Ishikawa (cell line): ENCODE measurements around the gene KRT31.
A peak's percentile ranks its signal among the peaks of the same experiment; 100 is the strongest.

Experiments used
- CEBPB ChIP-seq: IDR thresholded peaks from 2 replicates; pipeline ENCODE4 v1.6.1; 2012
- CREB1 ChIP-seq: IDR thresholded peaks from 2 replicates; pipeline ENCODE4 v1.6.1; 2012; ENCODE audit warnings: low read depth
- EGR1 ChIP-seq: IDR thresholded peaks from 2 replicates; pipeline ENCODE4 v1.6.1; 2012
- EP300 ChIP-seq: IDR thresholded peaks from 2 replicates; pipeline ENCODE4 v1.6.1; 2012; ENCODE audit warnings: borderline replicate concordance
- FOXM1 ChIP-seq: IDR thresholded peaks from 2 replicates; pipeline ENCODE4 v1.6.1; 2012; ENCODE audit warnings: low read depth, borderline replicate concordance
- MAX ChIP-seq: IDR thresholded peaks from 2 replicates; pipeline ENCODE4 v1.6.1; 2012
- NFIC ChIP-seq: IDR thresholded peaks from 2 replicates; pipeline ENCODE4 v1.6.1; 2012
- RAD21 ChIP-seq: IDR thresholded peaks from 2 replicates; pipeline ENCODE4 v1.6.1; 2012; ENCODE audit warnings: low read depth
- REST ChIP-seq: IDR thresholded peaks from 2 replicates; pipeline ENCODE4 v1.6.1; 2012; ENCODE audit warnings: low read depth, mild to moderate bottlenecking
- TAF1 ChIP-seq: IDR thresholded peaks from 2 replicates; pipeline ENCODE4 v1.6.1; 2012; ENCODE audit warnings: low read depth, mild to moderate bottlenecking
- TCF12 ChIP-seq: IDR thresholded peaks from 2 replicates; pipeline ENCODE4 v1.6.1; 2012; ENCODE audit warnings: low read depth
- TEAD4 ChIP-seq: IDR thresholded peaks from 2 replicates; pipeline ENCODE4 v1.6.1; 2012
- USF1 ChIP-seq: IDR thresholded peaks from 2 replicates; pipeline ENCODE4 v1.6.1; 2012
- YY1 ChIP-seq: IDR thresholded peaks from 2 replicates; pipeline ENCODE4 v1.6.1; 2012; ENCODE audit warnings: low read depth
- ZBTB7A ChIP-seq: IDR thresholded peaks from 2 replicates; pipeline ENCODE4 v1.6.1; 2012; ENCODE audit warnings: low read depth

The KRT31 gene

GRCh38 chr17:41440531-41441033 lies 43.2 kb upstream of the KRT31 start, which contains the start of gene KRT38:
Gene KRT38, minus strand, starts transcription at chr17:41440983. Its CDS starts 62 bp downstream, at chr17:41440921.
- TF ChIP-seq REST, result no peak
- TF ChIP-seq NFIC, result no peak
- no peak for TF ChIP-seq YY1
- TF ChIP-seq TEAD4, result no peak
- no peak for TF ChIP-seq RAD21

- TF ChIP-seq CEBPB (0 out of 2 replicates have a peak, but pooled peaks have one; percentile 24), REST (no peak)
Observed at GRCh38 chr17:41439375-41439774, 42.0 kb upstream of the KRT31 start.

- TF ChIP-seq TEAD4 (no peak), TCF12 (no peak), CREB1 (no peak), EGR1 (no peak), CEBPB (no peak), TAF1 (no peak), EP300 (no peak), FOXM1 (no peak), ZBTB7A (no peak), NFIC (no peak)
Observed at GRCh38 chr17:41437769-41438168, 40.4 kb upstream of the KRT31 start.

GRCh38 chr17:41437254-41437653 lies 39.8 kb upstream of the KRT31 start:
- TF ChIP-seq TAF1 (no peak), EGR1 (no peak), TEAD4 (no peak), MAX (no peak), REST (no peak), RAD21 (no peak), NFIC (no peak), USF1 (no peak), EP300 (no peak), FOXM1 (no peak)

- no peak for TF ChIP-seq EGR1
- no peak for TF ChIP-seq MAX
- no peak for TF ChIP-seq REST
- no peak for TF ChIP-seq TEAD4
- TF ChIP-seq FOXM1, result no peak
- TF ChIP-seq USF1, result no peak
- no peak for TF ChIP-seq EP300
- no peak for TF ChIP-seq YY1
- TF ChIP-seq CEBPB, result no peak
Observed at GRCh38 chr17:41434415-41434814, 37.0 kb upstream of the KRT31 start.
